Kidney epithelial cell (primary cell): ENCODE measurements around the gene CHST14. TPM values are rescaled to one million over a fixed set of nuclear protein-coding genes. Genes with fewer than 3 reads are reported as not detected.

Source experiments
- total RNA-seq: library from RNA; depleted of rRNA; stranded (reverse); fragments of >200 nt; gene quantifications from 2 replicates; pipeline ENCODE4 v1.2.3, GENCODE V29; 2015

CHST14 gene
- total RNA-seq, 1 donor from 2014 or later: 25.8 TPM

Other genes with a start within 250 kb of the CHST14 start
- 15.3 and 17.7 TPM in 2 replicates for gene PAK6, start 231.9 kb upstream of the CHST14 start, total RNA-seq
- gene ANKRD63, start 187.9 kb upstream of the CHST14 start, total RNA-seq: not detected in 2 replicates
- gene PLCB2, start 163.0 kb upstream of the CHST14 start, total RNA-seq: 0.68 and 1.5 TPM in 2 replicates
- gene INAFM2, start 147.3 kb upstream of the CHST14 start, total RNA-seq: 14.9 and 16.8 TPM in 2 replicates
- gene CCDC9B, start 130.0 kb upstream of the CHST14 start, total RNA-seq: 13.6 and 20.3 TPM in 2 replicates
- gene PHGR1, start 120.0 kb upstream of the CHST14 start, total RNA-seq: not detected in 2 replicates
- 2.2 and 3.2 TPM in 2 replicates for gene DISP2, start 112.8 kb upstream of the CHST14 start, total RNA-seq
- 23.2 and 30.0 TPM in 2 replicates for gene KNSTRN, start 88.3 kb upstream of the CHST14 start, total RNA-seq
- 41.1 and 46.8 TPM in 2 replicates for gene IVD, start 65.2 kb upstream of the CHST14 start, total RNA-seq
- 15.2 and 15.7 TPM in 2 replicates for gene BAHD1, start 30.0 kb upstream of the CHST14 start, total RNA-seq
- 23.5 and 39.0 TPM in 2 replicates for gene CCDC32, start 94.1 kb downstream of the CHST14 start, total RNA-seq
- 17.6 and 18.1 TPM in 2 replicates for gene RPUSD2, start 98.3 kb downstream of the CHST14 start, total RNA-seq
- gene KNL1, start 123.3 kb downstream of the CHST14 start, total RNA-seq: 3.2 and 3.8 TPM in 2 replicates
- 1.3 and 2.7 TPM in 2 replicates for gene RAD51, start 224.2 kb downstream of the CHST14 start, total RNA-seq